Endothelial cell of umbilical vein (primary cell): Measurements from ENCODE around the gene NUDT2. TPM values are rescaled to one million over a fixed set of nuclear protein-coding genes. Genes with fewer than 3 reads are reported as not detected.

Experiments
- BruUV-seq: library from RNA; stranded (reverse); fragments of 400-500 nt; replicated peaks from 2 replicates; lab custom pipeline; 2021; lab: Mats Ljungman, UMichigan
- CTCF ChIA-PET: fragments of 300-600, 350-600 bp; sonication (Branson Sonifier 250); formaldehyde crosslinking; loops from one replicate; lab custom pipeline; 2021; ENCODE audit warnings: antibody characterized with exemption, inconsistent platforms; lab: Charles Lee
- POLR2A ChIA-PET: fragments of 300-600, 350-600 bp; sonication (Branson Sonifier 250); formaldehyde crosslinking; loops from one replicate; lab custom pipeline; 2021; ENCODE audit warnings: antibody characterized with exemption, inconsistent platforms; lab: Charles Lee
- DNase-seq: peaks from one replicate; pipeline ENCODE4 v3.0.0-alpha.2; 2011; ENCODE audit warnings: low read depth, low spot score
- FAIRE-seq: peaks from 2 replicates; lab custom pipeline; 2011; peaks lifted over from hg19 to GRCh38; lab: Jason Lieb, UNC
- H2AFZ ChIP-seq: 2 replicates; pipeline ENCODE4 v1.6.0; 2012; ENCODE audit warnings: low read depth, low read length, control low read depth, inconsistent platforms
- H3K27ac ChIP-seq: 2 replicates; pipeline ENCODE4 v1.5.1; 2011; ENCODE audit warnings: low read depth, mild to moderate bottlenecking, control low read depth, low read length, moderate library complexity; ENCODE audit not compliant: insufficient read depth
- H3K27me3 ChIP-seq, 2 experiments: 2 replicates each; pipeline versions ENCODE4 v1.6.0 to v1.6.1; 2011; ENCODE audit warnings: low read length in 2 of 2, mixed read lengths in 1 of 2; ENCODE audit not compliant: control insufficient read depth in 2 of 2, insufficient read depth in 2 of 2
- H3K36me3 ChIP-seq, 2 experiments: 2 replicates in 1 of 2; 3 replicates in 1 of 2; pipeline ENCODE4 v1.5.1; 2011; ENCODE audit warnings: low read length in 2 of 2, mild to moderate bottlenecking in 1 of 2, moderate library complexity in 1 of 2; ENCODE audit not compliant: control insufficient read depth in 2 of 2, insufficient read depth in 2 of 2; ENCODE audit errors: extremely low read depth in 1 of 2
- H3K4me1 ChIP-seq: 3 replicates; pipeline ENCODE4 v1.5.1; 2011; ENCODE audit warnings: mild to moderate bottlenecking, low read length; ENCODE audit not compliant: control insufficient read depth, insufficient read depth; ENCODE audit errors: extremely low read depth
- H3K4me2 ChIP-seq: 2 replicates; pipeline ENCODE4 v1.6.1; 2011; ENCODE audit warnings: low read length, control low read depth, mixed read lengths; ENCODE audit not compliant: insufficient read depth
- H3K4me3 ChIP-seq, 3 experiments: fragments of 200-600 bp in 1 of 3; sonication (generic), shearing (Covaris generic) in 1 of 3; replicated peaks in 1 of 3; 2 replicates each; pipeline ENCODE4 v1.5.1; 2011 to 2016; ENCODE audit warnings: control low read depth in 3 of 3, low read length in 3 of 3, mild to moderate bottlenecking in 2 of 3, inconsistent platforms in 1 of 3, low read depth in 1 of 3, moderate library complexity in 1 of 3; ENCODE audit not compliant: insufficient read depth in 1 of 3
- H3K79me2 ChIP-seq: 2 replicates; pipeline ENCODE4 v1.6.0; 2012; ENCODE audit warnings: low read length, inconsistent platforms; ENCODE audit not compliant: control insufficient read depth, insufficient read depth
- H3K9ac ChIP-seq: replicated peaks from 2 replicates; pipeline ENCODE3; 2011; ENCODE audit warnings: low read length, control low read depth; ENCODE audit not compliant: insufficient read depth; ENCODE audit errors: extremely low read depth
- H3K9me1 ChIP-seq: replicated peaks from 3 replicates; pipeline ENCODE4 v1.6.0; 2011; ENCODE audit warnings: mild to moderate bottlenecking, low read length; ENCODE audit not compliant: control insufficient read depth, insufficient read depth; ENCODE audit errors: extremely low read depth
- H3K9me3 ChIP-seq: replicated peaks from 2 replicates; pipeline ENCODE4 v1.5.1; 2012; ENCODE audit warnings: low read length, inconsistent platforms; ENCODE audit not compliant: control insufficient read depth, insufficient read depth
- H4K20me1 ChIP-seq: replicated peaks from 2 replicates; pipeline ENCODE3; 2011; ENCODE audit warnings: mild to moderate bottlenecking, low read length; ENCODE audit not compliant: control insufficient read depth, insufficient read depth; ENCODE audit errors: extremely low read depth
- EZH2 ChIP-seq: IDR thresholded peaks from 2 replicates; pipeline ENCODE4 v1.6.1; 2012; ENCODE audit warnings: borderline replicate concordance, low read depth, mild to moderate bottlenecking, moderate library complexity, low read length, inconsistent platforms; ENCODE audit not compliant: severe bottlenecking
- FOS ChIP-seq: IDR thresholded peaks from 2 replicates; pipeline ENCODE4 v1.6.1; 2011; ENCODE audit warnings: mild to moderate bottlenecking, low read length, moderate library complexity, borderline replicate concordance; ENCODE audit not compliant: insufficient read depth
- GATA2 ChIP-seq: IDR thresholded peaks from 2 replicates; pipeline ENCODE4 v1.7.0; 2011; ENCODE audit warnings: low read depth, mild to moderate bottlenecking, moderate library complexity, mixed read lengths, low read length; ENCODE audit not compliant: insufficient read length, insufficient read depth
- JUN ChIP-seq: IDR thresholded peaks from 2 replicates; pipeline ENCODE4 v1.6.1; 2011; ENCODE audit warnings: borderline replicate concordance, low read depth; ENCODE audit not compliant: insufficient read length, insufficient read depth
- MYC ChIP-seq: IDR thresholded peaks from one replicate; pipeline ENCODE4 v1.6.1; 2011; ENCODE audit warnings: mild to moderate bottlenecking, low read depth, low read length
- POLR2A ChIP-seq: IDR thresholded peaks from 2 replicates; pipeline ENCODE4 v1.6.1; 2012; ENCODE audit warnings: low read depth, mild to moderate bottlenecking, control low read depth, low read length
- POLR2AphosphoS5 ChIP-seq: IDR thresholded peaks from 2 replicates; pipeline ENCODE4 v1.6.1; 2012; ENCODE audit warnings: low read depth, mild to moderate bottlenecking, control low read depth, low read length, moderate library complexity; ENCODE audit not compliant: insufficient read depth
- dilution Hi-C: fragments of 300-500 bp; cut with MboI; formaldehyde crosslinking; loops from one replicate; pipeline ENCODE4 v1.15.0; 2019; ENCODE audit warnings: low sequenced_read_pairs; ENCODE audit not compliant: extremely low pct_ligation_motif_present
- intact Hi-C: fragments of 100-400 bp; cut with micrococcal nuclease; formaldehyde crosslinking; loops from one replicate; pipeline ENCODE4 v1.10.0; 2022
- polyA plus RNA-seq, 4 experiments: library from polyadenylated mRNA; depleted of rRNA in 3 of 4; stranded (reverse) in 3 of 4; unstranded in 1 of 4; fragments of >200 nt; gene quantifications; 2 replicates each; pipeline versions ENCODE4 v1.2.1 to v1.2.3, GENCODE V29; 2011 to 2012; ENCODE audit warnings: missing spikeins in 1 of 4
- total RNA-seq: library from RNA; stranded (reverse); gene quantifications from 2 replicates; pipeline ENCODE4 v1.2.3, GENCODE V29; 2021
- TF ChIP-seq, protein P1 (sequence below), 2 donors: IDR thresholded peaks; 1 replicate in 1 of 2; 2 replicates in 1 of 2; pipeline ENCODE4 v1.5.1; 2011; ENCODE audit warnings: low read length in 2 of 2, mild to moderate bottlenecking in 2 of 2, moderate library complexity in 2 of 2, control low read depth in 1 of 2, inconsistent platforms in 1 of 2, low read depth in 1 of 2; ENCODE audit not compliant: insufficient read depth in 1 of 2; ENCODE audit errors: extremely low read depth in 1 of 2
- TF ChIP-seq, protein P2 (sequence below): IDR thresholded peaks from 2 replicates; pipeline ENCODE4 v1.6.1; 2011; ENCODE audit not compliant: insufficient read depth, insufficient read length

Gene NUDT2
- total and polyA plus RNA-seq, 2 donors (not counting 3 experiments of a cell fraction or from before 2014, with no cell fraction given), result 25.1 to 45.2 TPM

DNA sequence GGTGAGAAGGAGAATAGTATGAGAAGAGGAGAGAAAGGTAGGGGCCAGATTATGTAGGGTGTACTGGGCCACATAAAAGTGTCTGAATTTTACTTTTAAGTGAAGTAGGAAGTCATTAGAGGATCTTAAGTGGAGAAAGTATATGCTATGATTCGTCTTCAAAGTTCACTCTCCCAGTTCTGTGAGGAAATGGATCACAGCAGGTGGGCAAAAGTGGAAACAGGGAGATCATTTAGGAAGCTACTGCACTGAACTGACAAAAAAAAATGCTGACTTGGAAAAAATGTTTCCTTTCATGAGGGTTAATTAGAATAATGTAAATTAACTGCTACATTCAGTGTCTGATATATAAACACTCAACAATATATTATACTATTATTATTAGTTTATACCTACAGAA, 2.7 kb upstream of the NUDT2 start:
- no peak overlapping the region for H2AFZ ChIP-seq
- POLR2A ChIA-PET, result no interaction called here

More for the DNA sequence above, 2.7 kb upstream of the NUDT2 start:
- H3K36me3 ChIP-seq, result no peaks in the 10 kb centered on the region
- no peak overlapping the region for H3K27ac ChIP-seq
- intact Hi-C loops (loop anchor here (5.0 kb wide), 1 partner anchor 74 kb away; no protein-coding TSS in a partner anchor), dilution Hi-C loops (no loop called here)
- no peak overlapping the region for H3K4me3 ChIP-seq
- peaks cover 8% of the 10 kb centered on the region for H3K4me1 ChIP-seq
- no peaks in the 10 kb centered on the region for H3K27me3 ChIP-seq
- peaks cover 9% of the 10 kb centered on the region for H3K79me2 ChIP-seq
- BruUV-seq, result no TSS peak
- TF ChIP-seq, protein P1, sequence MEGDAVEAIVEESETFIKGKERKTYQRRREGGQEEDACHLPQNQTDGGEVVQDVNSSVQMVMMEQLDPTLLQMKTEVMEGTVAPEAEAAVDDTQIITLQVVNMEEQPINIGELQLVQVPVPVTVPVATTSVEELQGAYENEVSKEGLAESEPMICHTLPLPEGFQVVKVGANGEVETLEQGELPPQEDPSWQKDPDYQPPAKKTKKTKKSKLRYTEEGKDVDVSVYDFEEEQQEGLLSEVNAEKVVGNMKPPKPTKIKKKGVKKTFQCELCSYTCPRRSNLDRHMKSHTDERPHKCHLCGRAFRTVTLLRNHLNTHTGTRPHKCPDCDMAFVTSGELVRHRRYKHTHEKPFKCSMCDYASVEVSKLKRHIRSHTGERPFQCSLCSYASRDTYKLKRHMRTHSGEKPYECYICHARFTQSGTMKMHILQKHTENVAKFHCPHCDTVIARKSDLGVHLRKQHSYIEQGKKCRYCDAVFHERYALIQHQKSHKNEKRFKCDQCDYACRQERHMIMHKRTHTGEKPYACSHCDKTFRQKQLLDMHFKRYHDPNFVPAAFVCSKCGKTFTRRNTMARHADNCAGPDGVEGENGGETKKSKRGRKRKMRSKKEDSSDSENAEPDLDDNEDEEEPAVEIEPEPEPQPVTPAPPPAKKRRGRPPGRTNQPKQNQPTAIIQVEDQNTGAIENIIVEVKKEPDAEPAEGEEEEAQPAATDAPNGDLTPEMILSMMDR (IDR thresholded peaks at IDR 0.05; ENCODE audit: extremely low read depth in 1 of 2, insufficient read depth in 1 of 2, low read depth in 1 of 2, low read length in 2 of 2), result no peak
- TF ChIP-seq MYC (no peak), FOS (no peak), POLR2AphosphoS5 (no peak), EZH2 (no peak), JUN (no peak), GATA2 (no peak), POLR2A (no peak)
- TF ChIP-seq, protein P2, sequence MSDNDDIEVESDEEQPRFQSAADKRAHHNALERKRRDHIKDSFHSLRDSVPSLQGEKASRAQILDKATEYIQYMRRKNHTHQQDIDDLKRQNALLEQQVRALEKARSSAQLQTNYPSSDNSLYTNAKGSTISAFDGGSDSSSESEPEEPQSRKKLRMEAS, result no peak
- DNase-seq, result no peak
- no peaks in the 10 kb centered on the region for H3K9me3 ChIP-seq
- no peaks in the 10 kb centered on the region for H3K9me1 ChIP-seq
- H4K20me1 ChIP-seq, result no peaks in the 10 kb centered on the region
- no peak overlapping the region for H3K4me2 ChIP-seq
- CTCF ChIA-PET, result no interaction called here
- no peak overlapping the region for H3K9ac ChIP-seq
- no peak for FAIRE-seq
